ENCODE results near the gene SANBR.

The SANBR gene

DNA sequence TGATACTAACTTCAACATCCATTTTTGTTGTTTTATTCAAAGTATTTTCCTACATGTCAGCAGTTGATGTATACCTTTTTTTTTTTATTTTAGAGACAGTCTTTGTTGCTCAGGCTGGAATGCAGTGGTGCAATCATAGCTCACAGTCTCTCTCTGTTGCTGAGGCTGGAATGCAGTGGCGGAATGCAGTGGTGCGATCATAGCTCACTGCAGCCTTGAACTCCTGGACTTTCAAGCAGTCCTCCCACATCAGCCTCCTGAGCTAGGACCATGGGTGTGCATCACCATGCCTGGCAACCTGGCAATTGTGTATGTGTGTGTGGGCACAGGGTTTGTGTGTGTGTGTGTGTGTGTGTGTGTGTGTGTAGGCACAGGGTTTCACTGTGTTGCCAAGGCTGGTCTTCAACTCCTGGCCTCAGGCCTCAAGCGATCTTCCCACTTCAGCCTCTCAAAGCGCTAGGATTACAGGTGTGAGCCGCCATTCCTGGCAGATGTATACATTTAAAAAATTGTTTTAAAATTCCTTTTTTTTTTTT is 24.8 kb downstream of the SANBR start:
- no peak for DNase-seq (ENCODE audit: low read depth)

DNA sequence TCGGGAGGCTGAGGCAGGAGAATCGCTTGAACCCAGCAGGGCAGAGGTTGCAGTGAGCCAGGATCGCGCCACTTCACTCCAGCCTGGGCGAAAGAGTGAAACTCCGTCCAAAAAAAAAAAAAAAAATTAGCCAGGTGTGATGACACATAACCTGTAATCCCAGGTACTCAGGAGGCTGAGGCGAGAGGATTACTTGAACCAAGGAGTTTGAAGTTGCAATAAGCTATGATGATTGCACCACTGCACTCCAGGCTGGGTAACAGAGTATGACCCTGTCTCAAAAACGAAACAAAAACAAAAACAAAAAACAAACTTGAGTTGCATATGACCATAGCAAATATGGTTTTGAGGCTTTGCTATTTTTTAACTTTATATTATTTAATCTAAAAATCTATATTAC is 25.8 kb downstream of the SANBR start:
- no peak for DNase-seq (ENCODE audit: low read depth)

GRCh38 chr2:61096438-61096837 is 30.8 kb downstream of the SANBR start:
- DNase-seq (ENCODE audit: low read depth) = no peak

DNA sequence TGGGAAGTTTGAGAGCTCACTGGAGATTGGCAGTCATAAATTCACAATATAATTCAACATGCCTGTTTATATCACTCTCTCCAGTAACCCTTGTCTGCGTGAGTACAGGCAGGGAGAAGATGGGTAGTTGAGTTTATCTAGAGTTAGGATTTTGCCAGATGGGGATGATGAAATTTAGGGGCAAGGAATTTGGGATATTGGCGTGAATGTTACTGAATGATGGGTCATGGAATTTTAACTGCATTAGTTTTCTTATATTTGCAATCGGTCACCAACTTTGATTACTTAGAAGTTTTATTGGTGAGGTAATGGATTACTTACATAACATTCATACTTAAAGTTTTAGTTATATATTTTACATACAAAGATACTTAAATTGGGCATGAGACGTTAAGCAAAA is 35.1 kb downstream of the SANBR start:
- DNase-seq (ENCODE audit: low read depth) = no peak

DNA sequence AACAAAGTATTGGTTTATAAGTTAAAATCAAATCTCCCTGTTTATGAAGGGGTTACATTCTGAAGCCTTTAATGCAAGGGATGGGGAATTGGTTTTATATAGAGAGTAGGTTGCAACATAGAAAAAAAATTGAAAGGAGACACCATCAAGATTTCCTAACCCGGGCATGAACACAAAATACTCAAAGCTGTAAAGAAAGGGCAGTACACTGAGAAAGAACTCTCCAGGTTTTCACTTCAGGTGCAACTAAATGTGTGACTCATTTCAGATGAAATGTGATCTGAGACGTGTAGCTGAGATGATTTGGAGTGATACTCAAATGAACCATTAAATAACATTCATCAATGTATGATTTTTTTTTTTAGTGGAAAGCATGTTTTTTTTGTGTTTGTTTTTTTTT is 43.6 kb downstream of the SANBR start:
- no peak for DNase-seq (ENCODE audit: low read depth)

DNA sequence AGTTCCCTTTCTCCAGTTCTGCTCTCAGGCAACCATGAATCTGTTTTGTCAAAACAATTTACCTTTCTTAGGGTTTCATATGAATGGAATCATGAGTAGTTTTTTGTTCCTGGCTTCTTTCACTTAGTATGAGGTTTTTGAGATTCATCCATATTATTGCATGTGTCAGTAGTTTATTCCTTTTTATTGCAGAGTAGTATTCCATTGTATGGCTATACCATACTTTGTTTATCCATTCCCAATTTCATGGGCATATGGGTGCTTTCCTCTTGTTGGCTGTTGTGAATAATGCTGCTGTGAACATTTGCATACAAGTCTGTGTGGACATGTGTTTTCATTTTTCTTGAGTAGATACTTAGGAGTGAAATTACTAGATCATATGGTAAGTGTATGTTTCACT is 46.0 kb downstream of the SANBR start:
- no peak for DNase-seq (ENCODE audit: low read depth)

GRCh38 chr2:61114147-61114546 is 48.5 kb downstream of the SANBR start:
- DNase-seq (ENCODE audit: low read depth) = no peak

Measured in fibroblast of the conjunctiva (primary cell).